GM19240 (cell line): Measurements from ENCODE around the gene MYO5B.
A peak's percentile ranks its signal among the peaks of the same experiment; 100 is the strongest.
"Not testable (repeated sequence)": the region's sequence is repeated elsewhere in the genome, so short reads cannot be mapped to it uniquely, and the experiment has no call there.

ENCODE experiments used
- DNase-seq: peaks from one replicate; pipeline ENCODE4 v3.0.0; 2011; ENCODE audit warnings: low spot score; ENCODE audit not compliant: insufficient read length

The MYO5B gene

DNA sequence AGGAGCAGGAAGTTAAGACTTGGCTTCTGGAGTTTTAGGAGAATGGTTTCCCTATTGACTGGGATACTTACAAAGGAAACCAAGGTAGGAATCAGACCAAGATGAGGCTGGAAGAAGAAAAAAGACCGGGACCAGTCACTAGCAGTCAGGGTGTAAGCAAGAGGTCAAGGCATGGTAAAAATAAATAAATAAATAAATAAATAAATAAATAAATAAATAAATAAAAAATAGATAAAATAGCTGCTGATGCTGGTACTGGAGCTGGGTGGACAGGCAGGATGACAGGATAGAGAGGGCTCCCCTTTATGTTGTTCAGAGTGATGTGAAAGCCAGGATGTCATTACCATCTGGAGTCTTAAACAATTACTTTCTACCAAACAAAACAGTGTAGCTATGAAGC lies 89.9 kb downstream of the MYO5B start:
- no peak for DNase-seq

DNA sequence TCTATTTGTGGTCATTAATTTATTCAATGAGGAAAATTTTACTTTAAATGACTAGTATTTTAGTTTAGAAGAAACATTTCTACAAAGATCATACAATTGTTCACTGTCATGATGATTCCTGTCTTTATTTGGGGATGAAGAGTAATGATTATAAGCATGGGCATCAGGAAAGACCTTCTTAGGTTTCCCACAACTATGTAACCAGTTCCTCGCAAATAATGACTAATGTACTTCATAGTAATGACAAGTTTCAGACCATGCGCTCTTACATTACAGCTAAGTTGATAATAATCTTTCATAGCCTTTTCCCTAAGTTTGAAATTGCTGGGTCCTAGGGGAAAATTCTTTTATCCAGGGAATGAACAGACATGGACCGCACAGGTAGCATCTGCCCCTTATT lies 90.5 kb downstream of the MYO5B start:
- no peak for DNase-seq

DNA sequence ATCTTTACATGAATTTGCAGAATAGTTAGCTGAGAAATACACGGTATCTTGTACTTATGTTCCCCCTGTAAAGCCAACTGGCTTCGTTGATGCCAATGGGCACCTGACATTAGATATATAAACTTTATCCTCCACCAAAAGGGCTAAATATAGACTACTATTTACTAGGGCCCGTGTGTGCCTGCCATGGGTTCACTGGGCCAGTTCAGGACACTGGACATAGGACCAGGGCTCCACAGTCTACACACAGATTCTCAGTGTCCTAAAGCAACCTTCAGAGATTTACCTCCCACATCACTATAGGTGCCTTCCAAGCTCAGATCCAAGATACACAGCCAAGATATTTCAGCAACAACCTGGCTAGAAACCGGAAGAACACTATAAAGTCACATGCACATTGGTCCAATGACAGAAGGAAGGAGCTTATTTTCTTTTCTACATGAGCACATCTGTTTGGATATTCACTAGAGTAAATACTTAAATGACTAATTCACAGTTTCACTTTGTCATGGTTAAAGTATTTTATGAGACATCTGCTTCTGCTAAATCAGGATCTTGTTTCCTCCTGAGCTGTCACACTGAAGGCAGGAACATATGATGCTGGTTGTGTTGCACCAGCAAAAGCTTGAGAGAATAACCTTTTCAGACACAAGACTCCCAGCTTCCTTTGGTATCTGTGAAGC lies 95.1 kb downstream of the MYO5B start:
- DNase-seq, result peak; percentile 23

GRCh38 chr18:50097702-50098101 lies 97.2 kb downstream of the MYO5B start:
- no peak for DNase-seq

DNA sequence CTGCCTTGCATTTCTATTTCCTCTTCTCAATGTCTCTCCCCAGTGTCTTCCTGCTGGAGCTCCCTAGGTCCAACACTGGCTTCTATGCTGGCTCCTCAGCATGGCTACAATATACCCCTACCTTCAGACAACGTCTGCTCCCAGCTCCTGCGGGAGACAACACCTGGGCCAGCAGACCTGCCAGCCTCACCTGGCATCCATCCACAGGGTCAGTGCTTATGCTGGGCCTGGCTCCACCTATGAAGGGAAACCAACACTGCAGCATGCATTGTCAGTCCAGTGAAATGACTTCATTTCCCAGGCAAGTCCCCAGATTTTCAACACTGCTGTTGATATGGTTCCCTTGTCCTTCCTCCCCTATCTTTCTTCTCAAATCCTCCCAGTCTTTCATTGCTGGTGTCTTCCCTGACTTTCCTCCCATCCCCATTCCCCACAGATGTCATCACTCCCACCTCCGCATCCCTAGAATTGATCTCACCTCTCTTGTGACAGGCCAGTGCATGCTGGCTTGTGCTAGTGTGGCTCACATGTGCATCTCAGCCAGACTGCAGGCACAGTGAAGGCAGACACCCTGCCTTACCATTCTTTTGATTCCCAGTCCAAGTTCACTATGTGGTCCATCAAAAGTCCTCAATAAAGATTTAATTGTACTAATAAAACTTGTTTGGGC lies 98.0 kb downstream of the MYO5B start:
- no peak for DNase-seq

DNA sequence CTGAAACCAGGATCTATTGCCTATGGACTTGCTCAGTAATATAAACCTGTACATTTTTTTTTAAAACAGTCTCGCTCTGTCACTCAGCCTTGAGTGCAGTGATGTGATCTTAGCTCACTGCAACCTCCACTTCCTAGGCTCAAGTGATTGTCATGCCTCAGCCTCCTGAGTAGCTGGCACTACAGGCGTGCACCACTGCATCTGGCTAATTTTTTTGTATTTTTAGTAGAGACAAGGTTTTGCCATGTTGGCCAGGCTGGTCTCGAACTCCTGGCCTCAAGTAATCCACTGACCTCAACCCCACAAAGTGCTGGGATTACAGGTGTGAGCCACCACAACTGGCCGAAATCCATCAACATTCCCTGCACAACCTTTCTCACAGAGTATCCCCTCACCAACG lies 100.2 kb downstream of the MYO5B start:
- DNase-seq, result not testable (repeated sequence)

DNA sequence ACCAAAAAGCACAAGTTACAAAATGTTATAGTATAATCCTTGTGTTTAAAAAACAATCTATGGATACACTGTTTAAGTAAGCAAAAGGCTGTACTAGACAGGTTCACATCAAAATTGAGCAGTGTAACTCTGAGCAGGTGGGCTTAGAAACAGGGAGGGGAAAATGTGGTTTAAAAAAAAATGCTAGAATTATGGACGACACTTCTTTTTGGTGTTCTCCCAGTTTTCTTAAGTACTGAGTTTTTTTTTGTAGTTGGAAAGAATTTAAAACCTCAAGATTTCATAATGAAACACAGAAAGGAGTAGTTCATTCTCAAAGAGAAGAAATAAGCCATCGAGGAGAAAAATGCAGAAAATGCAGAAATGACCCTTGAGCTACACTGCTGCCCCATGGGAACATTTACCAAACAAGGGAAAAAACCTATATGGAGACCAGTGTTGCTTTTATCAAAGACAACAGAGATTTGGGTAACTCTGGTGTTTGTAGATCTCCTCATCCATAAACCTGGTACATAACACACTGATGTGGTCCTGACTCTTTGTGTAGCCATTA lies 100.7 kb downstream of the MYO5B start:
- DNase-seq, result no peak

GRCh38 chr18:50093366-50094064 lies 101.4 kb downstream of the MYO5B start:
- DNase-seq, result no peak

GRCh38 chr18:50092245-50092805 lies 102.6 kb downstream of the MYO5B start:
- DNase-seq, result no peak

GRCh38 chr18:50091509-50092244 lies 103.3 kb downstream of the MYO5B start:
- DNase-seq, result no peak

- no peak for DNase-seq
Measured at GRCh38 chr18:50090370-50091312, 104.3 kb downstream of the MYO5B start.

DNA sequence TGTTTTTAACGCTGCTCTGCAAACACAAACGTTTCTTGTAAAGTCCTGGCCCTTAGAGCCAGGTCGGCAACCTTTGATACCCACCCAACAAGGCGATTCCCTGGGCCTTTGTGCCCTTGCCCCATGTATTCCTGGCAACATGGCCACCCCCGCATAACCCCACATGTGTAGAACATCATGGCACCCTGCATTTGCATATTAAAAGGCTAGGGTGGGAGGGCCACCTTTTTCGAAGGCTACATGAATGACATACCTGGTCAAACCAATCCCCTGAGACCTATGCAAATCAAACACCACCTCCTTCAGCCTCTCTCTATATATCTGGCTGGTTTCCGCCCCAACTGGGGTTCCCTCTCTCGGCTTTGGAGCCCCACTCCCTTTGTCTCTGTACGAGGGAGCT lies 105.2 kb downstream of the MYO5B start:
- DNase-seq, result no peak

- DNase-seq, result no peak
Measured at GRCh38 chr18:50083708-50084107, 111.2 kb downstream of the MYO5B start.

- DNase-seq, result no peak
Measured at GRCh38 chr18:50080932-50081560, 113.9 kb downstream of the MYO5B start.

DNA sequence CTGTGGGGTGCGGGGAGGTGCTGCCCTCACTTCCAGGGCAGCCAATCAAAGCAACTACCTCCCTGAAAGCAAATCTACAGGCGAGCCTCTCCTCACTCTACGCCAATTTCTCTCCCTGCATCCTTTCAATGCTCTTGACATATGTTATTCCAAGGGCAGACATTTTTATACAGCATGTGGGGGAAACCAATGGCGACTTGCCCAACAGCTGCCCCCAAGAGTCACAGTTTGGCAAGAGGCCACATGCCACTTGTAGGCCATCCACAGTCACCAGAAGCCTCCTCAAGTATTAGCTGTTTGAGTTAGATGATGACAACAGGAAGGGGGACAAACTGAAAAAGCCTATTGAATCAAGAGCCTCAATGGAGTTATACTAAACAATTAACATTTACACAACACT lies 114.6 kb downstream of the MYO5B start:
- DNase-seq, result no peak

DNA sequence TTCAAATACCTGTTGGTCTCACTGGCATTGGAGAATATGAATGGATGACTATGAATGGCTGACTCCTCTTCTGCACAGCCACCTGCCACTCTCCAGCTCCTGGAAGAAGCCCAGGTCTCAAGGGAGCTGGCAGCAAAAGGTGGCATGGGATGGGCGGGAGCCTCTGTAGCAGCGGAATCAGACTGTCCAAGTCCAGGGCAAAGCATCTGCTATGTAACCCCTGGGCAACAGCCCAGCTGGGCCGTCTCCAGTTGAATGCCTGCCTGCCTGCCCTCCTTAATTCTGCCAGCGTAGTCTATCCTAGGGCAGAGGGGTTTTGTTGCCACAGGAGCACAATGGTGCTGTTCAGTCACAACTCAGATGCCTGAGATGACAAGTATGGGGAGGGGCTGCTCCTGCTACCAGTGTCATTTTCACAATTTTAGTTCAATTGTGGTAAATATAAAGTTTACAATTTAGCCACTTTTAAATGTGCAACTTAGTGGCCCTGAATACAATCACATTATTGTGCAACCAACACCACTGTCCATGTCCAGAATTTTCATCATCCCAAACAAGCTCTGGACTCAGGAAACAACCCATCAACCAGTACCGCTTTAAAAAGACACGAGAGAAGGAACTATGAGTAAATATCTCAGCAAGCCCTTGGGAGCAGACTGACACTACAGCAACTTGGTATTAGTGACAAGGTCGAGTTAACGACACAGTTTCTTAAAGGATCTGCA lies 115.2 kb downstream of the MYO5B start:
- DNase-seq, result no peak

DNA sequence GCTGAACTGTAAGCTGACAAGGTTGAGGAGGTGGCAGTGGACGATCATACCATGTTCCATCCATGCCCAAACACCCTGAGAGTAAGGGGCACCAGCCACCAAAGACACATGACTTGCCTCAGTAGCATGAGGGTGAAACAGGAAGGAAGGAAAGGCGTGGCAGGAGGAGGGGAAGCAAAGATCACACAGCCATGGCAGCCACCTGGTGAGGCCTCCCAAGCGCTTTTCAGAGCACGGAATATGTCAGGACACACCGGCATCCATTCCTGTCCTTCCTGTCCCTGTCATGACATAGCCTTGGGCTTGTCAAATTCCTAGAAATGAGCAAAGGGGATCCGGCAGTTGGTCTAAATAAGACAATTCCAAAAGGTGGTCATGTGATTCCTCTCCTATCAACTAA lies 118.7 kb downstream of the MYO5B start:
- DNase-seq, result no peak

- DNase-seq, result no peak
Measured at GRCh38 chr18:50075772-50076171, 119.2 kb downstream of the MYO5B start.

GRCh38 chr18:50074404-50074803 lies 120.5 kb downstream of the MYO5B start:
- no peak for DNase-seq
